ENCODE data around the gene C1QTNF1.

Gene C1QTNF1

DNA sequence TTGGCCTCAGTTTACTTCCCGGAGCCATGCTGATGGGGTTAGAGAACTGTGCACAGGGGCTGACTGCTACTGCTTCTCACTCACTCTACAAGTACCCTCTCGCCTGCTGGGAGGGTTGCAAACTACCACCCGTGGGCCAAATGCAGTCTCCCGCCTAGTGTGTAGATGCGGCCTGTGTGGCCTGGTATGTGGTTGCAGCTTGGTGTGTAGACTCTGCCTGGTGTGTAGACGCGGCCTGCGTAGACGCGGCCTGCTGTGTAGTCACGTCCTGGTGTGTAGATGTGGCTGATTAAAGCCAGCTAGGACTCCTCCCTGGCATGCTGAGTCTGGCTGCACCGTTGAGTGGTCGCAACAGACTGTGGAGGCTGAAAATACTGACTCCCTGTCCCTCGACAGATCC lies 21.7 kb upstream of the C1QTNF1 start:
- no peak for TF ChIP-seq EGR1 (IDR thresholded peaks at IDR 0.05)
- TF ChIP-seq TAF1 (IDR thresholded peaks at IDR 0.05; ENCODE audit: low read depth), result no peak
- TF ChIP-seq NFIC (IDR thresholded peaks at IDR 0.05), result no peak
- TF ChIP-seq CREB1 (IDR thresholded peaks at IDR 0.05; ENCODE audit: low read depth), result no peak
- no peak for TF ChIP-seq FOXM1 (IDR thresholded peaks at IDR 0.05; ENCODE audit: borderline replicate concordance, low read depth)

DNA sequence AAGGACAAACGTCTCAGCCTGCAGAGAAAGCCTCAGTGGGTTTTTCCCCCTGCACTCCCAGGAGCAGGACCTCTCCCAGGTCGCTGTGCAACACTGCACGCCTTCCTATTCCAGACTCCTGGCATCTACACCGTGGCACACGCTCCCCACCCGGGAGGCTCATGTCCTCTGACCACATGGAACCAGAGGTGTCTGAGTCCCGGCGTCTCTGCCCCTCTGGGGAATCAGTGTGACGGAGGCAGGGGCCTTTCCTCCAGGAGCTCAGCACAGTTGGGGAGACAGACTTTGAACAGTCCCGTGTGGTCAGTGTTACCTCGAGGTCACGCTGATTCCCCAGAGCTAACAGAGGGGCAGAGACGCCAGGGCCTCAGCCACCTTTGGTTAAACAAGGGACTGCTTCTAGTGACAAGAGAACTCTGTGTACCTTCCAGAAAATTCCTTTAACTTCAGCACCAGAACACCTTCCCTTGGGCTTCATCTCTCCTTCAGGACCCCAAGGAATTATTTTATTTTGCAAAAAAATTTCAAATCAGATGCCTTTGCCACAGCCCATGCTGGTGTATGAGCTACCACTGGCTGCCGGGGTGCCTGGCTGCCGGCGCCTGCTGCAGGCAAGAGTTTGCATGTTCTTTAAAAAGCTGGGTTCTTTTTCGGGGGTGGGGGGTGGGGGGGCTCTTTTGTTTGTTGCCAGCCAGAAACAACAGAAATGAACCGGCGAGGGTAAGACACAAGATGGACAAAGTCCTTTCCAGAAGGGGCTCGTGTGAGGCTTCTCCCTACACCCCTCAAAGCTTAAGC lies 21.0 kb upstream of the C1QTNF1 start:
- TF ChIP-seq, protein P1, sequence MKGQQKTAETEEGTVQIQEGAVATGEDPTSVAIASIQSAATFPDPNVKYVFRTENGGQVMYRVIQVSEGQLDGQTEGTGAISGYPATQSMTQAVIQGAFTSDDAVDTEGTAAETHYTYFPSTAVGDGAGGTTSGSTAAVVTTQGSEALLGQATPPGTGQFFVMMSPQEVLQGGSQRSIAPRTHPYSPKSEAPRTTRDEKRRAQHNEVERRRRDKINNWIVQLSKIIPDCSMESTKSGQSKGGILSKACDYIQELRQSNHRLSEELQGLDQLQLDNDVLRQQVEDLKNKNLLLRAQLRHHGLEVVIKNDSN (IDR thresholded peaks at IDR 0.05), result no peak
- TF ChIP-seq, protein P2, sequence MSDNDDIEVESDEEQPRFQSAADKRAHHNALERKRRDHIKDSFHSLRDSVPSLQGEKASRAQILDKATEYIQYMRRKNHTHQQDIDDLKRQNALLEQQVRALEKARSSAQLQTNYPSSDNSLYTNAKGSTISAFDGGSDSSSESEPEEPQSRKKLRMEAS (IDR thresholded peaks at IDR 0.05), result no peak
- no peak for TF ChIP-seq EP300 (IDR thresholded peaks at IDR 0.05; ENCODE audit: borderline replicate concordance)
- TF ChIP-seq FOXM1 (IDR thresholded peaks at IDR 0.05; ENCODE audit: borderline replicate concordance, low read depth), result no peak
- no peak for TF ChIP-seq TEAD4 (IDR thresholded peaks at IDR 0.05)
- no peak for TF ChIP-seq CREB1 (IDR thresholded peaks at IDR 0.05; ENCODE audit: low read depth)
- TF ChIP-seq NFIC (IDR thresholded peaks at IDR 0.05), result no peak
- no peak for TF ChIP-seq TCF12 (IDR thresholded peaks at IDR 0.05; ENCODE audit: low read depth)
- TF ChIP-seq, protein P3, sequence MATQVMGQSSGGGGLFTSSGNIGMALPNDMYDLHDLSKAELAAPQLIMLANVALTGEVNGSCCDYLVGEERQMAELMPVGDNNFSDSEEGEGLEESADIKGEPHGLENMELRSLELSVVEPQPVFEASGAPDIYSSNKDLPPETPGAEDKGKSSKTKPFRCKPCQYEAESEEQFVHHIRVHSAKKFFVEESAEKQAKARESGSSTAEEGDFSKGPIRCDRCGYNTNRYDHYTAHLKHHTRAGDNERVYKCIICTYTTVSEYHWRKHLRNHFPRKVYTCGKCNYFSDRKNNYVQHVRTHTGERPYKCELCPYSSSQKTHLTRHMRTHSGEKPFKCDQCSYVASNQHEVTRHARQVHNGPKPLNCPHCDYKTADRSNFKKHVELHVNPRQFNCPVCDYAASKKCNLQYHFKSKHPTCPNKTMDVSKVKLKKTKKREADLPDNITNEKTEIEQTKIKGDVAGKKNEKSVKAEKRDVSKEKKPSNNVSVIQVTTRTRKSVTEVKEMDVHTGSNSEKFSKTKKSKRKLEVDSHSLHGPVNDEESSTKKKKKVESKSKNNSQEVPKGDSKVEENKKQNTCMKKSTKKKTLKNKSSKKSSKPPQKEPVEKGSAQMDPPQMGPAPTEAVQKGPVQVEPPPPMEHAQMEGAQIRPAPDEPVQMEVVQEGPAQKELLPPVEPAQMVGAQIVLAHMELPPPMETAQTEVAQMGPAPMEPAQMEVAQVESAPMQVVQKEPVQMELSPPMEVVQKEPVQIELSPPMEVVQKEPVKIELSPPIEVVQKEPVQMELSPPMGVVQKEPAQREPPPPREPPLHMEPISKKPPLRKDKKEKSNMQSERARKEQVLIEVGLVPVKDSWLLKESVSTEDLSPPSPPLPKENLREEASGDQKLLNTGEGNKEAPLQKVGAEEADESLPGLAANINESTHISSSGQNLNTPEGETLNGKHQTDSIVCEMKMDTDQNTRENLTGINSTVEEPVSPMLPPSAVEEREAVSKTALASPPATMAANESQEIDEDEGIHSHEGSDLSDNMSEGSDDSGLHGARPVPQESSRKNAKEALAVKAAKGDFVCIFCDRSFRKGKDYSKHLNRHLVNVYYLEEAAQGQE (IDR thresholded peaks at IDR 0.05; ENCODE audit: low read depth), result no peak

DNA sequence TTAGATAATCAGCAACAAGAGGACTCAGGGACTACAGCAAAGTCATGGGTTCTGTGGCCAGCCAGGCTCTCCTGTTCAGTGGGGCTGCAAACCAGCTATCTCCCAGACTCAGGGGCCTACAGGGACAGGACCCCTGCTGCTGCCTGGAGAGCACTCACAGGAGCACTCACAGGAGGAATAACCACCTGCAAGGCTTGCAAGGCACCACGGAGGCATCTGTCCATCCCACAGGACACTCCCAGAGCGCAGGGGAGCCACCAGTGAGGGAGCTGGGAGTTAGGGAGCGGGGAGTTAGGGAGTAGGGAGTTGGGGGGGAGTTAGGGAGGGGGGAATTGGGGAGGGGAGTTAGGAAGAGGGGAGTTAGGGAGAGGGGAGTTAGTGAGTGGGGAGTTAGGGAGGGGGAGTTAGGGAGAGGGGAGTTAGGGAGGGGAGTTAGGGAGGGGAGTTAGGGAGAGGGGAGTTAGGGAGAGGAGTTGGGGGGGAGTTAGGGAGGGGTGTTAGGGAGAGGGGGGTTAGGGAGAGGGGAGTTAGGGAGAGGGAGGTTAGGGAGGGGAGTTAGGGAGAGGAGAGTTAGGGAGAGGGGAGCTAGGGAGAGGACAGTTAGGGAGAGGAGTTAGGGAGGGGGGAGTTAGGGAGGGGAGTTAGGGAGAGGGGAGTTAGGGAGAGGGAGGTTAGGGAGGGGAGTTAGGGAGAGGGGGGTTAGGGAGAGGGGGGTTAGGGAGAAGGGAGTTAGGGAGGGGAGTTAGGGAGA lies 20.1 kb upstream of the C1QTNF1 start:
- no peak for TF ChIP-seq CEBPB (IDR thresholded peaks at IDR 0.05)
- TF ChIP-seq ZBTB7A (IDR thresholded peaks at IDR 0.05; ENCODE audit: low read depth), result no peak
- TF ChIP-seq TEAD4 (IDR thresholded peaks at IDR 0.05), result no peak
- TF ChIP-seq TAF1 (IDR thresholded peaks at IDR 0.05; ENCODE audit: low read depth), result no peak
- TF ChIP-seq TCF12 (IDR thresholded peaks at IDR 0.05; ENCODE audit: low read depth), result no peak
- TF ChIP-seq RAD21 (IDR thresholded peaks at IDR 0.05; ENCODE audit: low read depth), result no peak
- TF ChIP-seq, protein P1 (IDR thresholded peaks at IDR 0.05), result no peak
- TF ChIP-seq, protein P3 (IDR thresholded peaks at IDR 0.05; ENCODE audit: low read depth), result no peak
- TF ChIP-seq YY1 (IDR thresholded peaks at IDR 0.05; ENCODE audit: low read depth), result no peak
- TF ChIP-seq EGR1 (IDR thresholded peaks at IDR 0.05), result no peak
- TF ChIP-seq FOXM1 (IDR thresholded peaks at IDR 0.05; ENCODE audit: borderline replicate concordance, low read depth), result no peak
- no peak for TF ChIP-seq EP300 (IDR thresholded peaks at IDR 0.05; ENCODE audit: borderline replicate concordance)
- no peak for TF ChIP-seq CREB1 (IDR thresholded peaks at IDR 0.05; ENCODE audit: low read depth)

DNA sequence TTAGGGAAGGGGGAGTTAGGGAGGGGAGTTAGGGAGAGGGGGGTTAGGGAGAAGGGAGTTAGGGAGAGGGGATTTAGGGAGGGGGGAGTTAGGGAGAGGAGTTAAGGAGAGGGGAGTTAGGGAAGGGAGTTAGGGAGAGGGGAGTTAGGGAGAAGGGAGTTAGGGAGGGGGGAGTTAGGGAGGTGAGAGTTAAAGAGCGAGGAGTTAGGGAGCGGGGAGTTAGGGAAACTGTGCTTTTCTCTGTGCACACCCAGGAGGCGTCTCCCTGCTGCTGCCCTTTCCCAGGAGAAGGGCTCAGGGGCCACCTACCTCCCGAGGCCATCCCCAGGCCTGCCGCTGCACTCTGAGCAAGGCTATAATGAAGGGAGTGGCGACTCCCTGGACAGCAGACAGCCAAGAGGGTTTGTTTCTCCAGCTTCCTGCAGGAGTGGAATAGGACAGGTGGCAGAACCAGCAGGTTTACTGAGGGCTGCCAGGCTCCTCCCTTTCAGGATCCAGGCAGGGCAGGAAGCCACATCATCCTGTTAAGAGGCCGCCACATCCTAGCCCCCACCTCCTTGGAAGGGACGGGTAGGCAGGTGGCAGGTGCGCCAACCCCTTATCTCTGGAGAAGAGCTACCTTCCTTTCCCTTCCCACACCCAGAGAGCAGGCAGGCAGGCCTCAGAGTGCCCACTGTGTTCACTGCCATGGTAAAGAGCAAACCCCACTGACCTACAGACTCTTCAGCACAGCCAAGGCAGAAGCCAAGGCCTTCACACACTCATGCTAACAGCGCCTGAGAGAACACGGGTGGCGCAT lies 18.7 kb upstream of the C1QTNF1 start:
- TF ChIP-seq YY1 (IDR thresholded peaks at IDR 0.05; ENCODE audit: low read depth) (no peak), TCF12 (IDR thresholded peaks at IDR 0.05; ENCODE audit: low read depth) (no peak; the same call in 1 of the 2 replicates), TAF1 (IDR thresholded peaks at IDR 0.05; ENCODE audit: low read depth) (no peak), EP300 (IDR thresholded peaks at IDR 0.05; ENCODE audit: borderline replicate concordance) (no peak; the same call in 1 of the 2 replicates), RAD21 (IDR thresholded peaks at IDR 0.05; ENCODE audit: low read depth) (peak; percentile 17; the same call in 1 of the 2 replicates), ZBTB7A (IDR thresholded peaks at IDR 0.05; ENCODE audit: low read depth) (no peak), CREB1 (IDR thresholded peaks at IDR 0.05; ENCODE audit: low read depth) (no peak), NFIC (IDR thresholded peaks at IDR 0.05) (peak; percentile 47)
- TF ChIP-seq, protein P1 (IDR thresholded peaks at IDR 0.05), result peak; percentile 33; the same call in 1 of the 2 replicates
- TF ChIP-seq, protein P2 (IDR thresholded peaks at IDR 0.05), result peak; percentile 25; the same call in 1 of the 2 replicates
- TF ChIP-seq, protein P3 (IDR thresholded peaks at IDR 0.05; ENCODE audit: low read depth), result no peak

Measured in Ishikawa (cell line).